ENCODE results near the gene MEGF9.
"Not testable (repeated sequence)": the region's sequence is repeated elsewhere in the genome, so short reads cannot be mapped to it uniquely, and the experiment has no call there.

MEGF9 gene

DNA sequence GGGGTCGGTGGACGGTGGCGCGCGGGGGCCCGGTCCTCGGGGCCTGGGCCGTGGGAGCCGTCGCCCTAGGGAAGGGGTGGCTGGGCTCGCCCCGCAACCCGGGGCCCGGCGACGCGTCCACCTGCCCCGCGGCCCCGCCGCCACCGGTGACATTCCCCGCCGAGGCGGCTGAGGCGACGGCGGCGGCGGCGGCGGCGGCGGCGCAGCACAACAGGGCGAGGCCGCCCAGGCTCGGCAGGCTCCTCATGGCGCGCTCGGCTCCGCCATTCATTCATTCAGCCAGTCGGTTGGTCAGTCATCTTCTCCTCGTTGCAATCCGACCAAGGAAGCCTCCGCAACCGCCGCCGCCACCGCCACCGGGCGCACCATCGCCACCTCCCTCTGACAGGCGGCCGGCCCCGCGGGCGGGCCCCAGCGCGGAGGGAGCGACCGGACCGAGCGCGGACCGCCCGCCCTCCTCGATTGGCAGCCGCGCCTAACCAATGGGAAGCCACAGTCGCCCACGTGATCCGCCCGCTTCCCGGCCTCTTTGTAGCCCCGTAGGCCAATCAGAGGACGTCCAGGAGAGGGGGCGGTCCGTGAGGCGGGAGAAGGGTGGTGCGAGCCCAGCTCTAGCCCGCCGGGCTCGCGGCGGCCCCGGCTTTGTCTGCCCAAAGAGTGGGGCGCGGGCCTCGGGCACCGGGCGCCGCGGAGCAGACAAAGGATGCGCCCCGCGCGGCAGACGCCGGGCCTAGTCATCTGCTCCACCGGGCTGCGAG, at the start of gene MEGF9:
TSS of gene MEGF9 (minus strand) at position 383 of the 758 bp plus-strand sequence. CDS start at position 271, 112 bp downstream.
- peak; percentile 98 for ATAC-seq

DNA sequence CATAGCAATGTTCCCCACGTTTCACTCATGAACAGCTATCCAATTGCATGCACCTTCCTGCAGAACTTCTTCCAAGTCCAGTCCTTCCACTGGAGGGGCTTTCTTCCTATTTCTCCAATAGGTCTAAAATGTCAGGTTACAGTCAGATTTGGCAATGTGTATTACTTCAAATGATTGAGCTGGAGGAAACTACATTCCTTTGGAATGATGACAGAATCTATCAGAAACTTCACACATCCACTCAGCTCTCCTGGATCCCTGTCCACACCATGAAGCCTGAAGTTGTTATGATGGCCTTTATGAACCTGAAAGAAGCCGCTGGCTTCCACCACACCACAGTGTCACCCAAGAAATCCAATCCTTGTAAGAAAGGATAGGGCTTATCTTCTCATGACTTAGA, 46.7 kb upstream of the MEGF9 start:
- ATAC-seq = no peak

DNA sequence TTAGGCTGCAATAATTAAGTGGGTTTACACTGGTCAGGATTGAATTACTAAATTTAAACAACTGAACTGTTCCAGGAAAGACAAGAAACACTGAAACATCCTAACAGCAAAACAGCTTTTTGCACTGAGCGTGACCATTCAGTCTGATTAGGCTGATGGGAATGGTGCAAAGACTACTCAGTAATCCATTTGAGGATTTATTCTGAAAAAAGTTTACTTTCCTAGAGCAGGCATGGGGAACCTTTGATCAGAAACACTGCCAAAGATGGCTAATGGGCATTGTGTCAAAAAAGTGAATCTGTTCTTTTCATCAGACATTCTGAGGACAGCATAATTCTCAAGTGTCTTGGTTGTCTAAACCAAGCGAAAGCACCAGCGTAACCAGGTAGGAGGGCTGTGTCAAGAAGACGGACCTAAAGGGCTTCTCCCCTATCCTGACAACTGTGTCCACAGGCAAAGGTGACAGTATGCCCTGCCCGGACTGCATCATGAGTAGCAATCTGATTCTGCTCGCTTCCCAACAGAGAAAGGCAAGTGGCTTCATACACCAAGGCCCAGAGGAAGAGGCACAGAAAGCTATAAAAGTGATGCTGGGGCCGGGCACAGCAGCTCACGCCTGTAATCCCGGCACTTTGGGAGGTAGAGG, 45.6 kb upstream of the MEGF9 start:
- ATAC-seq = no peak

DNA sequence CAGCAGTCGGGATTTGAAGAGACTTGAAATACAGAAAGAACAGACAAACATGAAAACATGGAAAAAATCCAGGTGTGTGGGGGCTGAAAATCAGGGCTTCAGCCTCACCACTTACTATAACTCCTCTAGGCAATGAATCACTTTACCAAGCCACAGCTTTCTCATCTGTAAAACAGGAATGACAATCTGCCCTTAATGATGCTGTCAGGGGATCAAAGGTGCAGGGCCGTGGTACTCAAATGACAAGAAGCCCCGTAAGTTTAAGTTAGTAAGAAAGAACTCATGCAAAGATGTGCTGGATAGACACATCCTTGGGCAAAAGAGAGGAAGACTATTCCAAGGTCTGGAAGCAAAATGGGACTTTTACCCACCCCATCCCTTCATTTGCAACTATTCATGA, 44.3 kb upstream of the MEGF9 start:
- no peak for ATAC-seq

DNA sequence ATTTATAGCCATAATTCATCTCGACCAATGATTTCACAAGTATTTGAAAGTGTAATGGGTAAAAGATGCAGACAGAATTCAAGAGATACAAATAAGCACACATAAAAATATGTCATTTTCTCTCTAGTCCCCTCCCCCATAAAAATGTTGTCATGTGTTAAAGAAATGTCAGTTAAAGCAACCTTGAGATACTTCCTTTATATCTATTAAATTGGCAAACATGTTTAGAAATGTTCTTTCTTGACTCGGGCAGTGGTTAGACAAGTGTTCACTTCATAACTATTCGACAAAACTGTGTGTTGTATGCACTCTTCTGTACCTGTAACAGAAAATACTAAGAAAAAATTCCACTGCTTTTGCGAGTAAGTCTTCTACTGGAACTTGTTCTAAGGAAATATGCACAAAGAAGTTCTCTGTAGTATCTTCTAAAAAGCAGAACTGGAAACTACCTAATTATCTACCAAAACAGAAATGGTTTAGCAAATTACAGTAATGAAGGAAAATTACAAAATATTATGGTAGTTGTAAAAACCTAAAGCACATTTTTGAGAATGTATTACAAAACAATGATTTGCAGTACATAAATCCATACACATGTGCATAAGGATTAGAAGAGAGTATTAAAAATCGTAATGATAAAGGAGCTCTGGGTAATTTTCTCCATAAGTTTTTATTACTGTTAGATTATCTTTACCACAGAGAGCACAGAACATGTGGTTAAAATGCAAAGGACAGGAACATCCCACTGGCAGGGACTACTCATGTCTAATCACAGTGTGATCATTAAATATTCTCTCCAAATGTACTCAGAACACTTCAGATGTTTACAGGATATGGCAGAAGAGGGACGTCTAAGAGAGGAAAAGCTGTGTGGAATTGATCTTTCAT, 43.0 kb upstream of the MEGF9 start:
- ATAC-seq = no peak

DNA sequence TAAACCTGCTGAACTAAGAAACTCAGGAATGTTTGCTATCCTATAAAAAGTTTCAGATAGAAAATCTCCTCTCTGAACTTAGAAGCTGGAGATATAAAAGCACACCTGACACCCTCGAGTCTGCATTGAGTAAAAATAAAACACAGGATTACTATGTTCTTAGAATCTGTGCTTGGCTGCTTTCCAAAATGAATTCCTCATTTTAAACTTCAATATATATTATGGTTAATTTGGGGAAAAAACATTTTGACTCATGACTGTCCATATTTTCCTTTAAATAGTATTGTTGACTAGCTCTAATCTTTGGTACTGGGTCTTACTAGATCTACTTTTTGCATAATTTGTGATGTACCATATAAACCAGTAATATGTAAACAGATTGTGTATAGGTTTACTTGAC, 42.3 kb upstream of the MEGF9 start:
- no peak for ATAC-seq

DNA sequence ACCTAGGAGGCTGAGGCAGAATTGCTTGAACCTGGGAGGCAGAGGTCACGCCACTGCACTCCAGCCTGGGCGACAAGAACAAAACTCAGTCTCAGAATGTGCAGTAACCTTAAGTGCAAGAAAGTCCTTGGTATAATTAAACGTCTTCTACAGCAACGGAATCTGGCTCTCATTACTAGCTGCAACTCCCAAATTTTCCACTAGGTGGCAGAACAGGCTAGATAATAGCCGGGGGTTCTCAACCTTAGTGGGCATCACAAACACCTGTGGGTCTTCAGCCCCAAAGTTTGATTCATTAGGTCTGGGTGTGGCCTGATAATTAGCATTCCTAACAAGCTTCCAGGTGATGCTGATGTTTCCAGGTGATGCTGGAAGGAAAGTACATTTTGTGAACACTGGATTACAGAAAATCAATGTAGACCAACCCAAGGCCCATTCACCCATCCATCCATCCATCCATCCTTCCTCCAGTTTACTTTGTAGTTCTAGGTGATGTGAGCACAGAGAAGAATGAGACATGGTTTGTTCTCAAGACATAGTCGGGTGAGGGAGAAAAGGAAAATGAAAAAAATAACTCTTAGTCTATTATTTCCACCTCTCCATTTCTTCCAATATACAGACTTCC, 41.7 kb upstream of the MEGF9 start:
- ATAC-seq = peak; percentile 55 to 63

DNA sequence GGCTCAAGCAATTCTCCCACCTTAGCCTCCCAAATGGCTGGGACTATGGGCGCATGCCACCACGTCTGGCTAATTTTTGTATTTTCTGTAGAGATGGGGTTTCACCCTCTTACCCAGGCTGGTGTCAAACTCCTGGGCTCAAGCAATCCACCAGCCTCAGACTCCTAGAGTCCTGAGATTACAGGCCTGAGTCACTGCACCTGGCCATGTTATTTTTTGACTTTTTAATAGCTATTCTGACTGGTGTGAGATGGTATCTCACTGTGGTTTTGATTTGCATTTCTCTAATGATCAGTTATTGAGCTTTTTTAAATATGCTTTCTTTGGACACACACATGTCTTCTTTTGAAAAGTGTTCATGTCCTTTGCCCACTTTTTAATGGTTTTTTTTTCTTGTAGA, 40.8 kb upstream of the MEGF9 start:
- ATAC-seq = peak in 1 of 2 donors; percentile 36

DNA sequence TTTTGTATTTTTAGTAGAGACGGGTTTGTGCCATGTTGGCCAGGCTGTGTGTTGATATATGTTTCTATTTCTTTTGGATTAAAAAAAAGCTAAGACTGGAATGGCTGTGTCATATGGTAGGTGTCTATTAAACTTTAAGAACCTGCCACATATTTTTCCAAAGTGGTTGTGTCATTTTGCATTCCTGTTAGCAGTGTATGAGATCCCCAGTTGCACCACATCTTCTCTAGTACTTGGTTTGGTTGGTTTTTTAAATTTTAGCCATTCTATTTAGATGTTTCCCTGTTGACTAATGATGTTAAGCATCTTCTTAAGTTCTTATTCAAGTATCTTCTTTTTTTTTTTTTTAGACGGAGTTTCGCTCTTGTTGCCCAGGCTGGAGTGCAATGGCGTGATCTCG, 36.2 kb upstream of the MEGF9 start:
- no peak for ATAC-seq

DNA sequence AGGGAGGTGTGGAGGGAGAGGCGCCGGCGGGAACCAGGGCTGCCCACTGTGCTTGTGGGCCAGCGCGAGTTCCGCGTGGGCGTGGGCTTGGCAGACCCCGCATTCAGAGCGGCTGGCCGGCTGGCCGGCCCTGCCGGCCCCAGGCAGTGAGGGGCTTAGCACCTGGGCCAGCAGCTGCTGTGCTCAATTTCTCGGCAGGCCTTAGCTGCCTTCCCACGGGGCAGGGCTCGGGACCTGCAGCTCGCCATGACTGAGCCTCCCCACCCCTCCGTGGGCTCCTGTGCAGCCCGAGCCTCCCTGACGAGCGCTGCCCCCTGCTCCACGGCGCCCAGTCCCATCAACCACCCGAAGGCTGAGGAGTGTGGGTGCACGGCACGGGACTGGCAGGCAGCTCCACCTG, 32.1 kb upstream of the MEGF9 start:
- not testable (repeated sequence) for ATAC-seq

DNA sequence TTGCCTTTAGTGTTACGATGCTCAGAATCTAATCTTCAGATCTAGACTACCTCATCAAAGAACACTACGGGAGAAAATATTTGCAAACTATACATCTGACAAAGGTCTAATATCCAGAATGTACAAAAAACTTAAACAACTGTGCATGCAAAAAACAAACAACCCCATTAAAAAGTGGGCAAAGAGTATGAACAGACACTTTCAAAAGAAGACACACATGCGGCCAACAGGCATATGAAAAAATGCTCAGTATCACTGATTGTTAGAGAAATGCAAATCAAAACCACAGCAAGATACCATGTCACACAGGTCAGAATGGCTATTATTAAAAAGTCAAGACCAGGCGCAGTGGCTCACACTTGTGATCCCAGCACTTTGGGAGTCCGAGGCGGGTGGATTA, 31.0 kb upstream of the MEGF9 start:
- no peak for ATAC-seq

DNA sequence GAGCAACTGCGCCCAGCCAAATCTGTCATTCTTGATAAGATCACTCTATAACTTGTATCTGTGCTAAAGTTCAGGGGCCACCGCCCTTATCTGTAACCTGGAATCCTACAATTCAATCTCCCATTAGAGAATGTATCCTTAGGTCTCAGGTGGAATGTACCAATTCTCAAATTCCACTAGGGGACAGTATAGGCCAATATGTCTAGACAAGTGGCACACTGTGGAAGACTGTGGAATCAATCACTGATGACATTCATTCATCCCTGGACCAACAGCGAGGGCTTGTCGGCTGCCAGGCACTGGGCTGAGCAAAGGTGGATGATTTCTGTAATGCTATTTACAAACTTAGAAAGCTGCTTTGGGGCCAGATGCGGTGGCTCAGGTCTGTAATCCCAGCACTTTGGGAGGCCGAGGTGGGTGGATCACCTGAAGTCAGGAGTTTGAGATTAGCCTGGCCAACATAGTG, 28.7 kb upstream of the MEGF9 start:
- ATAC-seq = peak; percentile 48 to 51

DNA sequence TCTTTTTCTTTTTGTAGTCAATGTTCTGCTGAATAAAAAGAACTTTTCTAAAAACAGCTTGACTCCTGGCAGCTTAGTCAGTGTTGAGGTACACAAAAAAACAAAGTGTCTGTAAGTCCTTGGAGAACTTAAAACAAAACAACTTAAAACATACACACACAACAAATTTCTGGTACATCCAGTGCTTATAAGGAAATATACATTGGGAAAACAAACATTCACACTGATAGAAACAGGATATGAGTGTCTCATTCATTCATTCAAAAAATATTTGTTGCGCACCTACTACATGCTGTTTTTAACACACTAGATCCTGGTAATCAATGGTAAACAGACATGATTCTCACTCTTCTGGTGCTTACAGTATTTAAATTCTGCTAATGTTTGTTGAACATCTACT, 27.4 kb upstream of the MEGF9 start:
- no peak for ATAC-seq

DNA sequence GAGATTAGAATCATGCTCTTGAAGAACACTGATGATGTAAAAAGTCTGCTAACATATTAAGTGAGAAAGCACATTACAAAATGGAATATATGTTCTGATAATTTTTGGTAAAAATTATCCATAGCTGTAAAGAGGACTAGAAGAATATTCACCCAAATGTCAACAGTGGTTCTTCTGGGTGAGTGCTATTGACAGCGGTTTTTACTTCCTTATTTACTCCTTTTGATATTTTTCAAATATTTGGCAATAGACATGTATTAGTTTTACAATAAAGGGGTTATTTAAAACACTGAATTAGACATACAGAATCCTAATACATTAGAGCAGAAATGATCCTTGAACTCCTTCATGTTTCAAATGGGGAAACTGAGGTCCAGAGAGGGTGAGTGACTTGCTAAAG, 26.9 kb upstream of the MEGF9 start:
- no peak for ATAC-seq

DNA sequence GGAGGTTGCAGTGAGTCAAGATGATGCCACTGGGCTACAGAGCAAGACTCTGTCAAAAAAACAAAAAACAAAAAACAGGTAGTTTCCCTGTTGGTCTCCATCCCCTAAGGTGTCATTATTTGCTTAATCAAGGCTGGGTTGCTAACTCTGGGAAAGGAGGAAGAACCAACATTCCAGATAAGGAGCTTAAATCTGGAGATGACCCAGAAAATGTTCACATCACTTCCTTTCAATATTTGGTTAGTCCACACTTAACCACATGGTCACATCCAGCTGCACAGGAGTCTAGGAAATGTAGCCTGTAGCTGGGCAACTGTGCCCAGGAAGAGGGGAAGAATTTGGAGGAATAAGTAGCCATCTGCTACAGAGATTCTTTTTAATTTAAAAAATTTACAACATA, 25.9 kb upstream of the MEGF9 start:
- ATAC-seq = no peak

DNA sequence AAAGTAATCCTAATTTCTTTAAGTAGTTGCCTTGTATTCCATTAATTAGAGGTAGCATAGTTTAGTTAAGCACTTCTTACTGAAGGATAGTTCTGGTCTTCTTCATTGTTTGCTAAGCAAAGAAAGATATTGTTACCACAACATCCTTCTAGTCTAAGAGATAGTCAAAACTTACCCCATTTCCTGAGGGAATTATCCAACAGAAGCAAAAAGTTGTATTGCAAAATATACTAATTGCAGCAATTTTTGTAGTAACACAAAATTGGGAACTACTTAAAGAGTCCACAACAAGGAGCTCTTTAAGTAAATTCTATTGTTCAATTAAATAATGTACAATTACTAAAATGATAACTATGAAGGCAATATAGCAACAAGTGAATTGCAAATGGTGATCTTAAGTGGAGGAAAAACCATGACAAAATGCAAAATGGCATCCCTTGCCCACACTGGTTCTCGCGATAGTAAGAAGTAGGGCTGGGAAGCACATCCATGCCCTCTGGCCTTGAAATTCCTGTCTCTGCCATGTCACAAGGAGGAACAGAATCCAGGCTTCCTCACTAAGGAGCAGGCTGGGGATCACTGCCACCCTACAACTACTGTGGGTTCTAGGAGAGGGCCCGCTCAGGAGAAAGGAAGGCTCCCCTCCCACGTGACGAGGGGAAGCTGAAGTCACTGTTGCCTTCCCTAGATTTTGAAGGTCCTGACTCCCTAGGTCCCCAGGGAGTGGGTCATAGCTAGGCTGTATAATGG, 23.3 kb upstream of the MEGF9 start:
- no peak for ATAC-seq

DNA sequence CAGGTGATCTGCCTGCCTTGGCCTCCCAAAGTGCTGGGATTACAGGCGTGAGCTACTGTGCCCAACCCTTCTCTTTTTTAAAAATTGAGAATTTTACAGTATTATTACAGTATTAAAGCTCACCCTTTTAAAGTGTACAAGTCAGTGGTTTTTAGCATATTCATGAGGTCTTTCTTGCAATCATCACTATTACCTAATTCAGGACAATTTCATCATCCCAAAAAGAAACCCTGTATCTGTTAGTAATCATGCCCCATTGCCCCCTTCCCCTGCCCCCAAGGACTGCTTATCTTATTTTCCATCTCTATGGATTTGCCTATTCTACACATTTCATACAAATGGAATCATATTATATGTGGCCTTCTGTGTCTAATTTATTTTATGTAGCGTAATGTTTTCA, 22.6 kb upstream of the MEGF9 start:
- no peak for ATAC-seq

DNA sequence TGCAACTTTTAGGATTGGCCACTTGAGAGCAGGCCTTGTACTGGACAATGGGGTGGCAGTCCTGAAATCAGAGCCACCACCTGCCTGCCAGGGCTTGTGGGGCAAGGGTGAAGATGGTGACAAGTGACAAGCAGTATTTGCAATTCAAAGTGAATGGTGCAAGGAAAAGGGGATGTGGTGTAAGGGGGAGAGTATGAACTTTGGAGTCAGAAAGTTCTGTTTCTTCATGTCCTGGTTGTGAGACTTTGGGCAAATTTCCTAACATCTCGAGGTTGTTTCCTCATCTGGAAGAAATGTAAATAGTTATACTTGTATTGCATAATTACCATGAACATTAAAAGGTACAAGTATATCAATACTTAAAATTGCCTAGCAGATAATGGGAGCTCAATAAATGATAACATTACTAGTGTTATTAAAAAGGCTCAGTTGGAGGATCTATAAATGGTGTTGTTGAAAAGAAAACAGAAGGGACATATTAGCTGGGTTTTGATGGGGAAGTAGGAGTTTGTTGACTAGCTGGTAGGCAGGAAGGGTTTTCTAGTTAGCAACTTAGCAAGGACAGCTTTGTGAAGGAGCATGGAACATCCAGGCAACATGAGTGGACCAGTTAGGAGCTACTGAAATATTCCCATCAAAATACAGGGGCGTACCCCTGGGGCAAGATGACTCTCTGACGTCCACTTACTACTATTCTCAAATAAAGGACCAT, 21.3 kb upstream of the MEGF9 start:
- ATAC-seq = no peak

DNA sequence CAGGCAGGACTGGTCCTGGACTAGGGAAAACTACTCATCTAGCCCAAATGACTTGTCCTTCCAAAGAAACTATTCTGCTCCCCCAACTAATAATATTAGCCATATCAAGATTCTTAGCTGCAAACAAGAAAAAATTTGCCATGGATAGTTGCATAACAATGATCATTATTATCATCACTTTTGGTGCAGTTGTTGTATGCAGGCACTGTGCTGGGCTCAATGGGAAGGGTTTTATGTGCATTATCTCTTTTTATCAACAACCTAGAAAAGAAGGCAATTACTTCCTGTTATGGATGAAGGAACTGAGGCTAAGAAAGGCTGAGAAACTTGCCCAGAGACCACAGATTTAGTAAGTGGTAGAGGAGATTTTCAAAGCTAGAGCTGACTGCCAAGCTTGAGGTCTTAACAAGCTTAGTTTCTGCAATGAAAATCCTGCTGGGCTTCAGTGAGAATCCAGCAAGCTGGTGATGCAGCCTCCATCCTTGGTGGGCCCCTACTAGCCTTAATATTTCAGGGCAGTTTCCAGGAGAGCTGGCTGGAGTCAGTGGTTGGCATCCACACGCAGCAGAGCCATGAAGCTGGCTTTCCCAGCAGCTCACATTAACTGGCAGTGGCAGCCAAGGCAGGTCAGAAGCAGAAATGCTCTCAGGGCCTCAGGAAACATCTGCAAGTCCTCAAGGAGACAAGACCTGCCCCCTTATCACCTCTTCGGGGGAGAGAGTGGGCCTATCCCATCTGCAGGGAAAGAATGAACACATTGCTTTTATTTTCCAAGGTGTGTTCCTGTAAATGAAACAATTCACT, 20.5 kb upstream of the MEGF9 start:
- ATAC-seq = no peak

DNA sequence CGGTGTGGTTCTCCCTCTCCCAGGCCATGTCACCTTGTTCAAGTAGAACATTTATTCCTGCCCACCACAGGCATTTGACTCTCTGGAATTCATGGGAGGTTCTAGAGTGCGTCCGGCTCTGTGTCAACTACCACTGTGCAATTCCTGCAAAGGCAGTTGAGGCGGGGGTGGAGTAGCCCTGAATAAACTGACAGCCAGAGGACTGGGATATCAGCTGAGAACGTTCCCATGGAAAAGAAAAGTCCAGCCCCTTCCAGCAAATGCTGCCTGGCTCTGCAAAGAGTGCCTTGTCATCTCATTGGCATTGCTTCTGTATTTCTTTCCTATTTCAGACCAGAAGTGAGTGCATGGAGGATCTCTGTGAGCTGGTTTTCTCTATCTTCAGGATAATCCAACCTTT, 18.9 kb upstream of the MEGF9 start:
- ATAC-seq = no peak
